GM10266 (cell line): ENCODE data around the gene RBM11.
"Not testable (repeated sequence)": the region's sequence is repeated elsewhere in the genome, so short reads cannot be mapped to it uniquely, and the experiment has no call there.

Source experiments
- DNase-seq: peaks from one replicate; pipeline ENCODE4 v3.0.0; 2012; ENCODE audit errors: extremely low spot score
- CTCF ChIP-seq: IDR thresholded peaks from 2 replicates; pipeline ENCODE4 v1.5.1; 2012; ENCODE audit warnings: mild to moderate bottlenecking, low read depth; ENCODE audit not compliant: control insufficient read depth, insufficient read depth; ENCODE audit errors: missing control alignments

RBM11 gene

GRCh38 chr21:14215971-14216641, at the start of gene RBM11:
RBM11 (plus strand) TSS chr21:14216157; CDS start chr21:14216187, 30 bp downstream.
- TF ChIP-seq CTCF: no peak
- DNase-seq: peak; percentile 66

- DNase-seq: not testable (repeated sequence)
Observed at GRCh38 chr21:14166463-14167223, 49.3 kb upstream of the RBM11 start.

GRCh38 chr21:14206222-14206621, 9.7 kb upstream of the RBM11 start:
- DNase-seq: no peak
- no peak for TF ChIP-seq CTCF

- no peak for TF ChIP-seq CTCF
- no peak for DNase-seq
Observed at GRCh38 chr21:14210738-14211137, 5.2 kb upstream of the RBM11 start, which contains the start of gene LIPI. LIPI (minus strand) TSS chr21:14210955; CDS start chr21:14210845, 110 bp downstream.

GRCh38 chr21:14213164-14213563, 2.8 kb upstream of the RBM11 start:
- no peak for DNase-seq
- TF ChIP-seq CTCF: no peak

DNA sequence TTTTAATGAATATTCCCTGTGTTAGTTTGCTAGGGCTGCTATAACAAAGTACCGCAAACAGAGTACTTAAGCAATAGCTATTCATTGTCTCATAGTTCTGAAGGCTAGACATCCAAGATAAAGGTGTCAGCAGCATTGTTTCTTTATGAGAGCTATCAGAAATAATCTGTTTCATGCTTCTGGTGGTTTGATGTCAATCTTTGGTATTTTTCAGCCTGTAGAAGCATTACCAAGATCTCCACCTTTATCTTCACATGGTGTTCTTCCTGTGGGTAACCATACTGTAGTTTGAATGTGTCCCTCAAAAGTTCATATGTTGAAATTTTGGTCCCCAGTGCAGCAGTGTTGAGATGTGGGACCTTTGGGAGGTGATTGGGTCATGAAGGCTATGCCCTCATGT, 7.4 kb downstream of the RBM11 start:
- no peak for TF ChIP-seq CTCF
- no peak for DNase-seq

- no peak for TF ChIP-seq CTCF
- no peak for DNase-seq
Observed at GRCh38 chr21:14229399-14229798, 13.4 kb downstream of the RBM11 start.
